GM18526 (cell line): ENCODE measurements around the gene TTYH2.

Experiments
- POLR2A ChIP-seq: IDR thresholded peaks from 3 replicates; pipeline ENCODE4 v1.6.1; 2011; ENCODE audit not compliant: insufficient read length; ENCODE audit errors: extremely low read depth

TTYH2 gene

GRCh38 chr17:74276541-74277009 is 63.2 kb downstream of the TTYH2 start:
- no peak for TF ChIP-seq POLR2A

- TF ChIP-seq POLR2A, result no peak
These were observed 64.6 kb downstream of the TTYH2 start for GRCh38 chr17:74277935-74278334.

GRCh38 chr17:74280093-74280513 is 66.7 kb downstream of the TTYH2 start:
- TF ChIP-seq POLR2A, result no peak

- no peak for TF ChIP-seq POLR2A
These were observed 68.4 kb downstream of the TTYH2 start for GRCh38 chr17:74281799-74282198.

- TF ChIP-seq POLR2A, result no peak
These were observed 69.4 kb downstream of the TTYH2 start for GRCh38 chr17:74282587-74283370.

GRCh38 chr17:74283371-74283673 is 70.0 kb downstream of the TTYH2 start:
- TF ChIP-seq POLR2A, result no peak

GRCh38 chr17:74287031-74287602 is 73.7 kb downstream of the TTYH2 start:
- TF ChIP-seq POLR2A, result no peak

GRCh38 chr17:74288785-74289184 is 75.4 kb downstream of the TTYH2 start:
- TF ChIP-seq POLR2A, result no peak

- TF ChIP-seq POLR2A, result no peak
These were observed 76.3 kb downstream of the TTYH2 start for GRCh38 chr17:74289688-74290087.

GRCh38 chr17:74290340-74290739 is 77.0 kb downstream of the TTYH2 start:
- no peak for TF ChIP-seq POLR2A

GRCh38 chr17:74292495-74292894 is 79.1 kb downstream of the TTYH2 start:
- TF ChIP-seq POLR2A, result no peak

GRCh38 chr17:74295625-74296547 is 82.5 kb downstream of the TTYH2 start:
- TF ChIP-seq POLR2A, result no peak

GRCh38 chr17:74296548-74296936 is 83.2 kb downstream of the TTYH2 start:
- no peak for TF ChIP-seq POLR2A

GRCh38 chr17:74297941-74298340 is 84.6 kb downstream of the TTYH2 start:
- TF ChIP-seq POLR2A, result no peak

GRCh38 chr17:74298778-74299177 is 85.4 kb downstream of the TTYH2 start:
- no peak for TF ChIP-seq POLR2A
